H1 (cell line): Measurements from ENCODE around the gene HHAT. TPM values are rescaled to one million over a fixed set of nuclear protein-coding genes. Genes with fewer than 3 reads are reported as not detected.

Source experiments
- CTCF ChIA-PET: fragments of 300-600 bp; sonication (Branson Sonifier 250); formaldehyde crosslinking; loops from one replicate; lab custom pipeline; 2021; ENCODE audit not compliant: partially characterized antibody; lab: Charles Lee
- POLR2A ChIA-PET: fragments of 300-600 bp; sonication (Branson Sonifier 250); formaldehyde crosslinking; loops from one replicate; lab custom pipeline; 2021; ENCODE audit warnings: inconsistent platforms; ENCODE audit not compliant: partially characterized antibody; lab: Charles Lee
- DNase-seq, 2 experiments: peaks; one replicate each; pipeline versions ENCODE4 v3.0.0 to v3.0.0-alpha.2; 2010 to 2022; ENCODE audit warnings: low spot score in 2 of 2, low read depth in 1 of 2, mixed read lengths in 1 of 2
- FAIRE-seq: peaks from 2 replicates; lab custom pipeline; 2011; peaks lifted over from hg19 to GRCh38; lab: Jason Lieb, UNC
- H2AFZ ChIP-seq: 2 replicates; pipeline ENCODE4 v1.8.1; 2012; ENCODE audit warnings: low read length, inconsistent platforms
- H2AK5ac ChIP-seq: 2 replicates; pipeline ENCODE4 v1.6.1; 2013; ENCODE audit warnings: low read depth, low read length
- H2BK120ac ChIP-seq: replicated peaks from 2 replicates; pipeline ENCODE3; 2013; ENCODE audit warnings: low read depth, low read length, inconsistent platforms
- H2BK12ac ChIP-seq: 2 replicates; pipeline ENCODE4 v1.6.1; 2013; ENCODE audit warnings: low read depth, low read length
- H2BK15ac ChIP-seq: 2 replicates; pipeline ENCODE4 v1.6.1; 2013; ENCODE audit warnings: low read length
- H2BK20ac ChIP-seq: 2 replicates; pipeline ENCODE4 v1.6.1; 2013; ENCODE audit warnings: low read length
- H2BK5ac ChIP-seq: 2 replicates; pipeline ENCODE4 v1.6.1; 2013; ENCODE audit warnings: low read depth, low read length
- H3K14ac ChIP-seq: 2 replicates; pipeline ENCODE4 v1.6.1; 2013; ENCODE audit warnings: inconsistent platforms; ENCODE audit not compliant: insufficient read length
- H3K18ac ChIP-seq: 2 replicates; pipeline ENCODE4 v1.6.1; 2013; ENCODE audit warnings: low read length; ENCODE audit errors: extremely low read depth
- H3K23ac ChIP-seq: 2 replicates; pipeline ENCODE4 v1.6.1; 2013; ENCODE audit warnings: inconsistent platforms; ENCODE audit not compliant: insufficient read length
- H3K23me2 ChIP-seq: 2 replicates; pipeline ENCODE4 v1.6.1; 2013; ENCODE audit warnings: low read depth, low read length
- H3K27ac ChIP-seq: 2 replicates; pipeline ENCODE4 v1.6.1; 2011; ENCODE audit warnings: low read depth, low read length, inconsistent platforms
- H3K27me3 ChIP-seq, 4 experiments: replicated peaks in 1 of 4; 1 replicate in 1 of 4; 2 replicates in 3 of 4; pipeline versions ENCODE4 v1.6.1 to v1.8.1; 2011 to 2013; ENCODE audit warnings: low read length in 3 of 4, mild to moderate bottlenecking in 3 of 4, inconsistent platforms in 2 of 4, mixed read lengths in 2 of 4, moderate library complexity in 1 of 4; ENCODE audit not compliant: control insufficient read depth in 3 of 4, insufficient read depth in 3 of 4; ENCODE audit errors: extremely low read depth in 1 of 4
- H3K36me3 ChIP-seq, 4 experiments: 2 replicates each; pipeline versions ENCODE4 v1.6.1 to v1.8.1; 2011 to 2013; ENCODE audit warnings: mild to moderate bottlenecking in 4 of 4, low read length in 3 of 4, moderate library complexity in 2 of 4, control low read depth in 1 of 4, inconsistent platforms in 1 of 4; ENCODE audit not compliant: insufficient read depth in 4 of 4, control insufficient read depth in 2 of 4
- H3K4ac ChIP-seq: replicated peaks from 2 replicates; pipeline ENCODE3; 2013; ENCODE audit warnings: low read length, low read depth, mixed read lengths, inconsistent platforms; ENCODE audit not compliant: insufficient read length
- H3K4me1 ChIP-seq, 4 experiments: replicated peaks in 1 of 4; 1 replicate in 1 of 4; 2 replicates in 3 of 4; pipeline versions ENCODE4 v1.6.1 to v1.8.1; 2011 to 2013; ENCODE audit warnings: low read length in 3 of 4, inconsistent platforms in 2 of 4, mixed read lengths in 1 of 4; ENCODE audit not compliant: insufficient read depth in 4 of 4, control insufficient read depth in 3 of 4
- H3K4me2 ChIP-seq, 2 experiments: 2 replicates each; pipeline versions ENCODE4 v1.6.1 to v1.8.1; 2011 to 2013; ENCODE audit warnings: low read depth in 2 of 2, low read length in 2 of 2, control low read depth in 1 of 2, inconsistent platforms in 1 of 2, mild to moderate bottlenecking in 1 of 2; ENCODE audit not compliant: insufficient read depth in 1 of 2
- H3K4me3 ChIP-seq, 4 experiments: fragments of 200-600, 300-600 bp in 1 of 4; sonication (generic), shearing (Covaris generic), sonication (Bioruptor Twin) in 1 of 4; 2 replicates each; pipeline versions ENCODE4 v1.5.1 to v1.8.1; 2011 to 2016; ENCODE audit warnings: low read length in 4 of 4, low read depth in 3 of 4, control low read depth in 2 of 4, inconsistent platforms in 2 of 4, mild to moderate bottlenecking in 2 of 4, mixed read lengths in 1 of 4, moderate library complexity in 1 of 4; ENCODE audit not compliant: insufficient read depth in 2 of 4; ENCODE audit errors: extremely low read depth in 1 of 4
- H3K56ac ChIP-seq: replicated peaks from 2 replicates; pipeline ENCODE3; 2013; ENCODE audit warnings: low read depth, mild to moderate bottlenecking, mixed read lengths, low read length, inconsistent platforms; ENCODE audit not compliant: insufficient read length
- H3K79me1 ChIP-seq: 2 replicates; pipeline ENCODE4 v1.6.1; 2013; ENCODE audit warnings: low read depth, low read length, control low read depth
- H3K79me2 ChIP-seq, 2 experiments: 2 replicates each; pipeline versions ENCODE4 v1.6.1 to v1.8.1; 2012 to 2013; ENCODE audit warnings: low read length in 2 of 2, mild to moderate bottlenecking in 2 of 2, inconsistent platforms in 1 of 2; ENCODE audit not compliant: insufficient read depth in 2 of 2, control insufficient read depth in 1 of 2
- H3K9ac ChIP-seq, 4 experiments: replicated peaks in 1 of 4; 1 replicate in 1 of 4; 2 replicates in 3 of 4; pipeline versions ENCODE4 v1.6.1 to v1.8.1; 2011 to 2013; ENCODE audit warnings: low read depth in 3 of 4, low read length in 3 of 4, control low read depth in 2 of 4, mild to moderate bottlenecking in 2 of 4, moderate library complexity in 2 of 4, inconsistent platforms in 1 of 4; ENCODE audit errors: extremely low read depth in 1 of 4
- H3K9me3 ChIP-seq, 2 experiments: 2 replicates each; pipeline versions ENCODE4 v1.6.1 to v1.8.1; 2012 to 2013; ENCODE audit warnings: mild to moderate bottlenecking in 2 of 2, moderate library complexity in 2 of 2, control low read depth in 1 of 2, inconsistent platforms in 1 of 2, low read depth in 1 of 2, low read length in 1 of 2, mixed read lengths in 1 of 2; ENCODE audit not compliant: insufficient read depth in 2 of 2
- H4K20me1 ChIP-seq, 2 experiments: replicated peaks in 1 of 2; 2 replicates each; pipeline versions ENCODE3 to v1.8.1; 2011 to 2013; ENCODE audit warnings: inconsistent platforms in 2 of 2, low read length in 2 of 2, mild to moderate bottlenecking in 1 of 2; ENCODE audit not compliant: insufficient read depth in 2 of 2, control insufficient read depth in 1 of 2
- H4K5ac ChIP-seq: 2 replicates; pipeline ENCODE4 v1.6.1; 2013; ENCODE audit warnings: low read length, low read depth, mixed read lengths, inconsistent platforms; ENCODE audit not compliant: insufficient read length
- H4K8ac ChIP-seq: 2 replicates; pipeline ENCODE4 v1.8.0; 2013; ENCODE audit warnings: mild to moderate bottlenecking, moderate library complexity, low read length, inconsistent platforms; ENCODE audit not compliant: insufficient read depth; ENCODE audit errors: extremely low read depth
- H4K91ac ChIP-seq: replicated peaks from 2 replicates; pipeline ENCODE3; 2013; ENCODE audit warnings: low read length, mixed read lengths, inconsistent platforms; ENCODE audit not compliant: insufficient read length
- CBX5 ChIP-seq: fragments of 300-800, 300-1000 bp; sonication (generic); IDR thresholded peaks from 2 replicates; pipeline ENCODE4 v1.7.1; 2016; ENCODE audit warnings: antibody characterized with exemption, low read length, low read depth
- HDAC6 ChIP-seq: IDR thresholded peaks from one replicate; pipeline ENCODE4 v1.7.1; 2012; ENCODE audit warnings: low read depth, mild to moderate bottlenecking, inconsistent platforms, low read length, moderate library complexity
- RAD21 ChIP-seq, 2 experiments: IDR thresholded peaks in 1 of 2; conservative IDR thresholded peaks in 1 of 2; 2 replicates each; pipeline ENCODE4 v1.6.1; 2011; ENCODE audit warnings: low read depth in 2 of 2, low read length in 2 of 2, improper control_type of control experiment in 1 of 2, inconsistent platforms in 1 of 2, mild to moderate bottlenecking in 1 of 2, moderate library complexity in 1 of 2
- SUZ12 ChIP-seq: fragments of 200-600 bp; sonication (generic); IDR thresholded peaks from 2 replicates; pipeline ENCODE4 v1.6.1; 2012; ENCODE audit warnings: mild to moderate bottlenecking, inconsistent platforms, low read length, moderate library complexity, mixed read lengths
- WGBS, 2 experiments: shearing (Covaris generic) in 1 of 2; methylation state at CpG; one replicate each; pipeline versions ENCODE4 v1.1.6 to v1.1.7; 2013 to 2015; ENCODE audit warnings: low lambda C conversion rate in 2 of 2, mixed read lengths in 2 of 2, inconsistent platforms in 1 of 2, low coverage in 1 of 2, missing lambda C conversion rate in 1 of 2; ENCODE audit not compliant: insufficient replicate concordance in 2 of 2, insufficient coverage in 1 of 2, insufficient read length in 1 of 2; ENCODE audit errors: extremely low coverage in 1 of 2, missing lambda C conversion rate in 1 of 2; 5-methylcytosine and 5-hydroxymethylcytosine counted together
- polyA plus RNA-seq, 7 experiments: library from polyadenylated mRNA; depleted of rRNA in 3 of 7; stranded (reverse) in 5 of 7; unstranded in 2 of 7; fragments of >200 nt in 5 of 7; fragments of 200-250 nt in 2 of 7; gene quantifications; 1 replicate in 5 of 7; 2 replicates in 1 of 7; 4 replicates in 1 of 7; pipeline versions ENCODE4 v1.2.1 to v1.2.3, GENCODE V29; 2011 to 2013; ENCODE audit warnings: missing spikeins in 2 of 7, mixed read lengths in 2 of 7
- total RNA-seq: library from RNA; stranded (reverse); fragmentation: NEBNext Ultra II Directional; extraction: Animal tissue kit (Norgen Biotek cat#: 25700); gene quantifications from 2 replicates; pipeline ENCODE4 v1.2.1, GENCODE V29; 2021

Gene HHAT
- total and polyA plus RNA-seq, 2 of the 8 experiments (the other 6 are each of a cell fraction or from before 2014, with no cell fraction given), result 0.15 to 0.51 TPM

GRCh38 chr1:210709701-210710100 is 381.0 kb downstream of the HHAT start:
- no peak overlapping the region for H3K18ac ChIP-seq
- H2BK20ac ChIP-seq, result no peak overlapping the region
- H3K9ac ChIP-seq, result no peak overlapping the region
- no peak overlapping the region for H3K4me3 ChIP-seq
- H4K5ac ChIP-seq, result no peak overlapping the region
- no peak overlapping the region for H4K8ac ChIP-seq
- H3K9me3 ChIP-seq, result no peaks in the 10 kb centered on the region
- H3K27ac ChIP-seq, result no peak overlapping the region
- no peak overlapping the region for H4K91ac ChIP-seq
- no peaks in the 10 kb centered on the region for H3K79me1 ChIP-seq
- H3K36me3 ChIP-seq, result no peaks in the 10 kb centered on the region
- 97% methylated on average over 2 of the region's 2 CpGs; no CpG with 5 or more reads in 1 of the 2 experiments for WGBS, 2 experiments
- DNase-seq (no peak), FAIRE-seq (no peak)
- ChIA-PET POLR2A (interaction anchor here (1.3 kb wide), 1 partner anchor 17 kb away, joined by 3 read pairs; no protein-coding TSS in a partner anchor), CTCF (interaction anchor here (0.9 to 1.2 kb wide), 4 partner anchors 14 to 32 kb away, joined by 3 to 5 read pairs (median 3); no protein-coding TSS in a partner anchor)
- H3K14ac ChIP-seq, result no peak overlapping the region
- no peak overlapping the region for H2BK15ac ChIP-seq
- no peak overlapping the region for H3K23ac ChIP-seq
- no peaks in the 10 kb centered on the region for H3K23me2 ChIP-seq
- no peak overlapping the region for H3K56ac ChIP-seq
- H4K20me1 ChIP-seq, result no peaks in the 10 kb centered on the region
- no peaks in the 10 kb centered on the region for H3K27me3 ChIP-seq
- no peak overlapping the region for H3K4ac ChIP-seq
- H2AFZ ChIP-seq, result no peak overlapping the region
- H3K4me2 ChIP-seq, result no peak overlapping the region
- H2BK5ac ChIP-seq, result no peak overlapping the region
- H3K4me1 ChIP-seq, result no peaks in the 10 kb centered on the region
- no peak overlapping the region for H2AK5ac ChIP-seq
- no peaks in the 10 kb centered on the region for H3K79me2 ChIP-seq
- no peak overlapping the region for H2BK12ac ChIP-seq
- H2BK120ac ChIP-seq, result no peak overlapping the region
- TF ChIP-seq RAD21 (IDR thresholded peaks at IDR 0.05 in 1 of 2, conservative IDR thresholded peaks at IDR 0.05 in 1 of 2; ENCODE audit: low read depth in 2 of 2, low read length in 2 of 2), result no peak
- TF ChIP-seq CBX5, result no peak
- no peak for TF ChIP-seq HDAC6
- no peak for TF ChIP-seq SUZ12
